Muscle layer of duodenum (tissue), 2 donors: ENCODE data around the gene COMMD6.
"Not testable (repeated sequence)": the region's sequence is repeated elsewhere in the genome, so short reads cannot be mapped to it uniquely, and the experiment has no call there.

Source experiments
- H3K27ac ChIP-seq: one replicate; pipeline ENCODE4 v1.7.0; 2013; ENCODE audit warnings: mild to moderate bottlenecking, low read length
- H3K27me3 ChIP-seq: one replicate; pipeline ENCODE4 v1.7.0; 2013; ENCODE audit warnings: low read depth, mild to moderate bottlenecking, control low read depth, low read length
- H3K36me3 ChIP-seq, 2 donors: one replicate each; pipeline ENCODE4 v1.7.0; 2013; ENCODE audit warnings: low read length in 2 of 2, control low read depth in 1 of 2, mild to moderate bottlenecking in 1 of 2; ENCODE audit not compliant: insufficient read depth in 2 of 2, control insufficient read depth in 1 of 2
- H3K4me1 ChIP-seq, 2 donors: one replicate each; pipeline ENCODE4 v1.7.0; 2013; ENCODE audit warnings: low read length in 2 of 2, mild to moderate bottlenecking in 2 of 2, control low read depth in 1 of 2, moderate library complexity in 1 of 2; ENCODE audit not compliant: insufficient read depth in 2 of 2, control insufficient read depth in 1 of 2
- H3K4me3 ChIP-seq, 2 donors: one replicate each; pipeline ENCODE4 v1.7.0; 2013; ENCODE audit warnings: low read length in 2 of 2, low read depth in 1 of 2, mild to moderate bottlenecking in 1 of 2
- H3K9me3 ChIP-seq, 2 donors: one replicate each; pipeline ENCODE4 v1.7.0; 2013; ENCODE audit warnings: low read length in 2 of 2, control low read depth in 1 of 2, mild to moderate bottlenecking in 1 of 2; ENCODE audit not compliant: control insufficient read depth in 1 of 2
- donor health status: healthy.

COMMD6 gene

GRCh38 chr13:75554464-75554863 is 16.8 kb upstream of the COMMD6 start:
- no peak overlapping the region for H3K4me3 ChIP-seq
- no peaks in the 10 kb centered on the region for H3K27me3 ChIP-seq
- no peak overlapping the region for H3K27ac ChIP-seq
- no peaks in the 10 kb centered on the region for H3K9me3 ChIP-seq
- peaks cover 0 to 4% of the 10 kb centered on the region in 2 donors for H3K36me3 ChIP-seq
- peaks cover 4 to 5% of the 10 kb centered on the region in 2 donors for H3K4me1 ChIP-seq

- Histone ChIP-seq H3K4me1 (peaks cover 4 to 5% of the 10 kb centered on the region in 2 donors), H3K9me3 (no peaks in the 10 kb centered on the region), H3K27me3 (no peaks in the 10 kb centered on the region), H3K4me3 (peak overlapping the region; percentile 94 to 95), H3K27ac (peak overlapping the region; percentile 81), H3K36me3 (peaks cover 0 to 3% of the 10 kb centered on the region in 2 donors)
Measured at GRCh38 chr13:75550159-75550567, 12.5 kb upstream of the COMMD6 start.

GRCh38 chr13:75549262-75550158 is 11.9 kb upstream of the COMMD6 start, which contains the start of gene UCHL3:
Gene UCHL3 (plus strand): TSS chr13:75549791. CDS start chr13:75549821, 30 bp downstream.
- Histone ChIP-seq H3K4me3 (peak within 1 kb of the TSS; percentile 94 to 95), H3K4me1 (peaks cover 4 to 5% of the 10 kb centered on the region in 2 donors), H3K27me3 (no peaks in the 10 kb centered on the region), H3K27ac (peak within 1 kb of the TSS; percentile 81), H3K36me3 (no peaks in the 10 kb centered on the region), H3K9me3 (no peaks in the 10 kb centered on the region)

GRCh38 chr13:75547917-75548316 is 10.3 kb upstream of the COMMD6 start:
- Histone ChIP-seq H3K4me3 (no peak overlapping the region), H3K36me3 (no peaks in the 10 kb centered on the region), H3K9me3 (no peaks in the 10 kb centered on the region), H3K27ac (no peak overlapping the region), H3K27me3 (no peaks in the 10 kb centered on the region), H3K4me1 (peaks cover 4 to 5% of the 10 kb centered on the region in 2 donors)

- not testable (repeated sequence) for H3K27ac ChIP-seq, H3K36me3 ChIP-seq
Measured at GRCh38 chr13:75545386-75545785, 7.7 kb upstream of the COMMD6 start.

GRCh38 chr13:75544681-75545330 is 7.2 kb upstream of the COMMD6 start:
- no peaks in the 10 kb centered on the region for H3K36me3 ChIP-seq
- no peaks in the 10 kb centered on the region for H3K4me1 ChIP-seq
- no peaks in the 10 kb centered on the region for H3K27me3 ChIP-seq
- no peak overlapping the region for H3K4me3 ChIP-seq
- H3K9me3 ChIP-seq = no peaks in the 10 kb centered on the region
- H3K27ac ChIP-seq = no peak overlapping the region

More at GRCh38 chr13:75545386-75545785, 7.7 kb upstream of the COMMD6 start:
- not testable (repeated sequence) for H3K4me1 ChIP-seq, H3K27me3 ChIP-seq, H3K4me3 ChIP-seq, H3K9me3 ChIP-seq

- H3K4me1 ChIP-seq = peaks cover 0 to 2% of the 10 kb centered on the region in 2 donors
- no peaks in the 10 kb centered on the region for H3K27me3 ChIP-seq
- H3K9me3 ChIP-seq = no peaks in the 10 kb centered on the region
- H3K27ac ChIP-seq = no peak overlapping the region
- no peak overlapping the region for H3K4me3 ChIP-seq
- no peaks in the 10 kb centered on the region for H3K36me3 ChIP-seq
Measured at GRCh38 chr13:75541961-75542360, 4.3 kb upstream of the COMMD6 start.

GRCh38 chr13:75541287-75541686 is 3.6 kb upstream of the COMMD6 start:
- Histone ChIP-seq H3K4me3 (no peak overlapping the region), H3K27me3 (no peaks in the 10 kb centered on the region), H3K9me3 (no peaks in the 10 kb centered on the region), H3K4me1 (peaks cover 5 to 9% of the 10 kb centered on the region in 2 donors), H3K27ac (no peak overlapping the region), H3K36me3 (no peaks in the 10 kb centered on the region)

GRCh38 chr13:75533861-75534260 is 3.8 kb downstream of the COMMD6 start:
- H3K27me3 ChIP-seq = no peaks in the 10 kb centered on the region
- peaks cover 12 to 13% of the 10 kb centered on the region in 2 donors for H3K4me1 ChIP-seq
- H3K27ac ChIP-seq = no peak overlapping the region
- no peaks in the 10 kb centered on the region for H3K9me3 ChIP-seq
- peaks cover 5 to 8% of the 10 kb centered on the region in 2 donors for H3K36me3 ChIP-seq
- H3K4me3 ChIP-seq = no peak overlapping the region

GRCh38 chr13:75530549-75530961 is 7.1 kb downstream of the COMMD6 start:
- Histone ChIP-seq H3K36me3 (peaks cover 18 to 20% of the 10 kb centered on the region in 2 donors), H3K9me3 (no peaks in the 10 kb centered on the region), H3K27me3 (no peaks in the 10 kb centered on the region), H3K4me3 (no peak overlapping the region), H3K27ac (no peak overlapping the region), H3K4me1 (peaks cover 0 to 5% of the 10 kb centered on the region in 2 donors)

- H3K27ac ChIP-seq = no peak overlapping the region
- H3K36me3 ChIP-seq = peaks cover 14 to 15% of the 10 kb centered on the region in 2 donors
- H3K4me3 ChIP-seq = no peak overlapping the region
Measured at GRCh38 chr13:75521956-75522355, 15.7 kb downstream of the COMMD6 start.

More at GRCh38 chr13:75521956-75522355, 15.7 kb downstream of the COMMD6 start:
- no peaks in the 10 kb centered on the region for H3K27me3 ChIP-seq
- no peaks in the 10 kb centered on the region for H3K4me1 ChIP-seq
- H3K9me3 ChIP-seq = no peaks in the 10 kb centered on the region
